Measurements from ENCODE around the gene CACNA1C.

The CACNA1C gene

DNA sequence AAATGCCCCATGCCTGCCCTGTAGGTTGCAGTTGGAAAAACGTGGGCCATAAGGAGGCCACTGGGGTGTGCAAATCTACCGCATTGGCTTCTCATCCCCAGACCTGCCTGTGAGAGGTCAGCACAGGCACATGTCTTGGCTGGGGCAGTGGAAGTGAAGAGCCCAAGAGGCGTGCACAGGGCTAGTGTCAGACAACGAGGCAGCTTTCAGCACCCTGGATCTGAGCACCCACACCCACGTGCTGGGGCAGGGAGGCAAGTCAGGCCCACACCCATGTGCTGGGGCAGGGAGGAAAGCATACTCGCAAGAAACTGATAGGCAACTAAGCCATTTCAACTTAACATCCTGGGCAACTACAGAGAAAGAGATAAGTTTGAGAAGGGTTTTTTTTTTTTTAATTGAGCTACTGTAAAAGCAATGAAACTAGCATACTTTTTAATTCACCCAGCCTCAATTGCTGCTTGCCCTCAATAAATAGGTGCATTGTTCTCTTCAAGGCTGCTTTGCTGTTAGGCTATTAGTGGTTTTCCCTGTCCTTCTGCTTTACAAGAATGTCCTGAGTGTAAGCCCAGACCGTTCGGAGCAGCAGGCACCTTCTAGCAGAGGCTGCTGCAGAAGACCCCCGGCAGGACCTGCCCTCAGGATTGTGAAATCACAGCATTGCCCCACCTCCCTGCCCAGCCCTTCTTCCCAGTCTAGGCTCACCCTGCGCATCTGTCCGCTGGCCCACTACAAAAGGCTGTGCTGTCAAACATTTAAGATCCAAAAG is 386.7 kb downstream of the CACNA1C start:
- no peak for DNase-seq

DNA sequence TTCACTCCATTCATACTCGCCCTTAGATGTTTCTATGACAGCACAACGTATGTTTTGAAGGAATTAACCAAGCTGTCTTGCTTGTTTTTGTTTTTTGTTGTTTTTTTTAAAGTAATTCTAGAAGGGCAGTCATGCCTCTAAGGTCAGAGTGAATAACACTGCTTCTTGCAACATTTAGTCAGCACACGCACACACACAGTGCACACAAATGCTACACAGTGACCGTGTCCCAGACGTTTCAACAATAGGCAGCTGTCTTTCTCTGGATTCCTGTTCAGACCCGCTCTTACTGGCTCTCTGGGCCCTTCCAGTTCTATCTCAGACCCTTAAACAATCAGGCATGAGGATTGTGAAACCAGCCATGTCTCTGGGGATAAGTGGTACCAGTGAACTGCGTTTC is 391.0 kb downstream of the CACNA1C start:
- no peak for DNase-seq

DNA sequence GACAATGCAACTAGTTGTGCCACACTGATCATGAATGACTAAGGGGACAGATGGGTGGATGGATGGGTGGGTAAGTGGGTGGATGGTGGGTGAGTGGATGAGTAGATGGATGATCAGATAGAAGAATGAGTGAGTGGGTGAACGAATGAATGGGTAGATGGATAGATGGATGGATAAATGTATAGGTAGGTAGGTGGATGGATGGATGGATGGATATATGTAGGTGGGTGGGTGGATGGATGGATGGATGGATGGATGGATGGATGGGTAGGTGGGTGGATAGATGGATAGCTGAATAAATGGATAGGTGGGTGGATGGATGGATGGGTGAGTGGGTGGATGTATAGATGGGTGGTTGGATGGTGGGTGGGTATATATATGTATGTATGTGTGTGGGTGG is 393.2 kb downstream of the CACNA1C start:
- no peak for DNase-seq

DNA sequence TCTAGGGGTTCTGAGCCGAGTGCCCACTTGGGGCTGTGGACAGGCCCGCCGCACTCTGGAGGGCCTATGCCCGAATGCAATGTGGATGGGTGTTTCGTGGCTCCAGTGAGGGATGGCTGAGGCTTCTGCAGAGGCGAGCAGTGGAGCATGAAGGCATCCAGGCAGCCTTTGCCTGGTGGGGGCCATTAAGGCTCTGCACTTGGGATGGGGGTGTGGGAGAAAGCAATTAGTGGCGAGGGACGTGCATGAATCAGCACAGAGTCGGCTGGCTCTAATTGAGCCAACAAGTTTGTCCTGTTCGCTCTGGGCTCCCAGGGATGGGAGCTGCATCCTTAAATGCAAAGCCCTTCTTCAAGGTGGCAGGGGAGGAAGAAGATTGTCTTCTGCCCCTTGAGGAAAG is 395.1 kb downstream of the CACNA1C start:
- DNase-seq, result no peak

DNA sequence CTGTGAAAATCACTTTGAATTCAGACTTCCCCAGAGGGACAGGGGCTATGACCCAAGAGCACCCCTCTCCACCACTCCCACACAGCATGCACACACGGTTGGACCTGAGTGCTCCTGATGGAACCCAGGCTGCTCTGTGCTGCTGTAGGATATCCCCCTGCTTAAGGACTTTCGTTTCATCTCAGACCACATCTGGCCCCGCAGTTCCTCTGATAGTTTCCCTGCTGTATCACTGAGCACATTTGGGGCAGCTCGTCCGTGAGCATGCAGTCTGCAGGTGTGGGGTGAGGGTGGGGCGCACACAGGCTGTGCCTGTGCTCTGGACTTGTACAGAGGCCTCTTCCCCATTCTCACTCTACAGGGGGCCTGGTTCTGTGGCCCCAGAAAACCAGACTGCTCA is 396.8 kb downstream of the CACNA1C start:
- no peak for DNase-seq

DNA sequence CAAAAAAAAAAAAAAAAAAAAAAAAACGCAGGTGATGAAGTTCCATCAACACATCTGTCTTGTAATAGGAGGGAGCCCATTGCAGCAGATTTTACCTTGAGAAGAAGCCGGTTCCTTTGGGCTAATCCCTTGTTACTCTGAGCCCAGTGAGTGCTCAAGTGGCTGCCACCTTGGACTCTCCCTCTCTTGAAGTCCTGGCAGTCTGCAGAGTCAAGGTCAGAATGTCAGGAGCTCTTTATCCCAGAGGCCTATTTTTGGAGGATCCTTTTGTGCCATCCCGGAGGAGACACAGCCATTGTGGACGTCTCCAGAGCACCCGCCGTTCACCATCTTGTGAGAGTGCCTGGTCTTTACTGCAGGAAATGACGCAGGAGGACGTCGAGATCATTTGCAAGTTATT is 397.8 kb downstream of the CACNA1C start:
- no peak for DNase-seq

DNA sequence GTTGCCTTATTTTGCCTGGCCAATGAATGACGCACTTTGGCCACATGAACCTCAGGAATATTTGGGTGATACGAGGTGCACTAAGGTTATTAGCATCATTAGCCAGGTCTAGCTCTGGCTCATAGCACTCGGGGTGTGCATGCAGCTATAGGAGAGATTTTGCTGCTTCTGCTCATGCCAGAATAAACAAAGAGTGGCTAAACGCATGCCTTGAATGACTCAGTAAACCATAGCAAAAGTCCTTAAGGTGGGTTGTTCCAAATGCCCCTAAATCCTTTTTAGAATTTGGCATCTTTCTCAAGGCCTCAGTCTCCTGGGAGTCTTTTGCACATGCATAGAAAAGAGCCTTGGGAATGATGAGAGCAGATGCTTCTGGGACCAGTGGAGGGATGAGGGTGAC is 398.2 kb downstream of the CACNA1C start:
- peak; percentile 7 for DNase-seq

DNA sequence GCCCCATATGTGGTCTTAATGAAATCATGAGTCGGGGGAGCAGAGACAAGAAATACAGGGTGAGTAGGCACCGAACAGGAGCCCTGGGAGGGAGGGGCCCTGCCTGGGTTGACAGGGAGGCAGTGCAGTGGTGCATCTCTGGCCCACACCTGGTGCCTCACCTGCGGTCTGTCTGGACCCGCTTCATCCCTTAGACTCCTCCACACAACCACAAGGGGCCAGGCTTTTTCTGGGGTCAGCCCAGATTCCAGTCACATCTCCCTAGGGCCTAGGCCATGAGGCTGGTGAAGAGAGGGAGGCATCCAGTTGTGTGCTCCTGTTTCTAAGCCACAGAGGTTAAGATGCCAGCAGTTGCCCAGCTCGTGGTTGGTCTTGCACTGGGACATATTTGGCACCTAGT is 398.7 kb downstream of the CACNA1C start:
- DNase-seq, result no peak

DNA sequence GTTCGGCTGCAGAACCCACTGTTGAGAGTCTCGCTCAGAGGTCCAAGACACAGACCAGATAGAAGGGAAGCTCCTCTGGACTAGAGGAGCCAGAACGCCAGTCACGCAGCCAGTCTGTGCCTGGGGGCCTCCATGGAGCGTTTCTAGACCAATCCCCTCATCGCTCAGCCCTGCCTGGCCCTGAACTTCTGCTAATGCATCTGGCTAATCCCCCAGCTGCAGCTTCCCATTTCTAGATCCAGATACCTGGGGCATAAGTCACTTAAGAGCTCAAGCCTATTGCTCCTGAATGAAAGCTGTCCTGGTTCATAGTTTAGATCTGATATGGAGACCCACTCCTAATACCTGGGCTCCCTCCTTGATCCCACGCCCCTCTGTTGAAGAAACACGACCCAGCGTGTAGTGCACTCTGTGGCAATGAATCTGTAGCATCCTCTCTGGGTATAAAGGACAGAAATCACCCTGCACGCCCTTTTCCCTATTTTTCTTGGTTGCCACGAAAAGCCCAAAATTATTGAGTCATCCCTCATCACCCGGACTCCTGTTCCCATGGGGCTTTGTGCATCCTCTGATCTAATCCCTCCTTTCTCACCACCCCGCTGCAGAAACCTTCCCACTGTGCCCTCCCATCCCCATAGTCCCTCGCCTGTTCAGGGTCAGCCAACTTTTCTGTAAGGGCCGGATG is 400.4 kb downstream of the CACNA1C start:
- no peak for DNase-seq

DNA sequence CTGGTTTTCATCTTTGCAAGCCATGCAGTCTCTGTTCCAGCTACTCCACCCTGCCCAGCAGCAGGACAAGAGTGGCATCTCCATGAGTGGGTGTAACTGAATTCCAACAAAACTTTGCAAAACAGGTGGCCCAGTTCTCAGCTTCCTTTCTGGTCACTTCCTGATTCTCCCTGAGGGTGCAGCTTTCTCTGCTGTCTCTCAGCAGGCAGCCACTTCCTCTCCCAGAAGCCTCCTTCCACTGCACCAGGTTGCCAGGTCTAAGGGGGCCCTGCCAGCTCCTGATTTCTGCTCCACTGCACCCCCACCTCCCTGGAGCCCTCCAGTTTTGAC is 400.9 kb downstream of the CACNA1C start:
- no peak for DNase-seq

DNA sequence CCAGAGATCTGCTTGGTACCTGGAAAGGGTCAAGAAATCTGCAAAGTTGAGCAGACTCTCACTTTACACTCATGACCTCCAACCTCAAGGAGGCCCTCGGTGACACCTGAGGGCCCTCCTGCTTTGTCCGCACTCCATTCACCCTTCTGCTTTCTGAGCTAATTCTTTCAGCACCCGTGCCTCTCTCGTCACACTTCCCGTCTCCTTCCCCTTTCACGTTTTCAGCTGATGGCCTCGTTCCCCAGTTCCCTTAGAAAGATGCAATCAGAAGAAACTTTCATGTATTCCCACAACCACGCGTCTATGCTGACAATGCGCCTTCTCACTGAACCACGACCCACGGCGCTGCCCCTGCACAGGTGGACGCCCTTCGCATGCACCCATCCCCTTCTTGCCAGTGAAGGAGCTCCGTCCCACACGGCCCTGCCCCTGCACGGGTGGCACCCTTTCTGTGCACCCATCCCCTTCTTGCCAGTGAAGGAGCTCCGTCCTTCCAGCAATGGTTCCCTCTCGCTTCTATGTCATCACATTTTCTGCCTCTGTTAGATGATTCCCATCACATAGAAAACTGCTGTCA is 401.9 kb downstream of the CACNA1C start:
- DNase-seq, result no peak

DNA sequence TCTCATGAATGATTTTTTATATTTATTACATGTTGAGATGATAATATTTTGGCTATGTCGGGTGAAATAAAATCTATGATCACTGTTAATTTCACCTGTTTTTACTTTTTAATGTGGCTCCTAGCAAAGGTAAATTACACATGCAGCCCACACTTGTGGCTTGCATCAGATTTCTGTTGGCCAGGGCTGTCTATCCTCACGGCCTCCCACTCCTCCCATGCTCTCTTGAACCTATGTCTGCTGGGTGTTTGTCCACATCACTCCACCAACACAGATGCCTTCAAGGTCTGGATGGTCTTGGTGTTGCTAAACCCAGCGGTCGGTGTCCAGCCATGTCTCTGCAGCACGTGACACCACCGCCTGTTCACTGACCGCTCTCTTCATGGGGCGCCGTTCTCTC is 402.6 kb downstream of the CACNA1C start:
- DNase-seq, result no peak

DNA sequence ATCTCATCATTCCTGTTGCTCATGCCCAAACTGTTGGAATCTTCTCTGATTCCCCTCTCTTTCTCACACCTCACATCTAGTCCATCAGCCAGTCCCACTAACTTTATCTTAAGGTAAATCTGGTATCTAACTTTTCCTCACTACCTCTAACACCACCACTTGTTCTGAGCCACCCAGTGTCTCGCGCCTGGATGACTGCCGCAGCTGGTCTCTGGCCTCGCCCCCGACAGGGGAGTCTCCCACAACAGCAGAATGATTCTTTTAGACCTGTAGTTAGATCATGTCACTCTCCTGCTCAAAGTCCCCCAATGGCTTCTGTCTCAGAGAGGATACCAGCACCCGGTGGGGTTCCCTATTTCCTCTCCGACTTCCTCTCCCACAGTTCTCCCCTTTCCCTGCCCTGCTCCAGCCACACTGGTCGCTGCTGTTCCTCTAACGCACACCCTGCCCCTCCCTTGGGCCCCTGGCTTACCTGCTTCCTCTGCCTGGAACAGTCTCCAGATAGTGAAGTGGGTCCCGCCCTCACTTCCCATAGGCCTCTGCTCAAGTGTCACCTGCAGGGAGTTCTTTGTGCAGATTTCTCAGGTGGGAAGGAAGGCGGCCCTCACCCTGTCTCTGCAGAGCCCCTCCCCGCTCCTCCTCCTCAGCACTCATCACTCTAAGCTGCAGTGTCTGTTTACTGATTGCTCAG is 403.5 kb downstream of the CACNA1C start:
- DNase-seq, result no peak

DNA sequence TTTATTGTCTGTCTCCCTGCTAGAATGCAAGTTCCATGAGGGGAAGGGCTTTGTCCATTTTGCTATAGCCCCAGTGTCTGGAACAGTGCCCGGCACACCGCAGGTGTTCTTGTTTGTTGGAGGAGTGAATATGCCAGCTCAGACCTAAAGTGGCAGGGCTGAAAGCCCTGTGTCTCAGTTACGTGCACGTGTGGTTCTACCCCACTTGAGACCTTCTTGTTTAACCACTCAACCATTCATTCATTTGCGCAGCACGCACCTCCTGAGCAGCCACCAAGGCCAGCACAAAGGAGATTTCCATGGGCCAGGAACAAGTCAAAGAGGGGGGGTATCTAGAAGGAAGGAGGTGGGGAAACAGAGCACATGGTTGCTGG is 404.0 kb downstream of the CACNA1C start:
- DNase-seq, result no peak

DNA sequence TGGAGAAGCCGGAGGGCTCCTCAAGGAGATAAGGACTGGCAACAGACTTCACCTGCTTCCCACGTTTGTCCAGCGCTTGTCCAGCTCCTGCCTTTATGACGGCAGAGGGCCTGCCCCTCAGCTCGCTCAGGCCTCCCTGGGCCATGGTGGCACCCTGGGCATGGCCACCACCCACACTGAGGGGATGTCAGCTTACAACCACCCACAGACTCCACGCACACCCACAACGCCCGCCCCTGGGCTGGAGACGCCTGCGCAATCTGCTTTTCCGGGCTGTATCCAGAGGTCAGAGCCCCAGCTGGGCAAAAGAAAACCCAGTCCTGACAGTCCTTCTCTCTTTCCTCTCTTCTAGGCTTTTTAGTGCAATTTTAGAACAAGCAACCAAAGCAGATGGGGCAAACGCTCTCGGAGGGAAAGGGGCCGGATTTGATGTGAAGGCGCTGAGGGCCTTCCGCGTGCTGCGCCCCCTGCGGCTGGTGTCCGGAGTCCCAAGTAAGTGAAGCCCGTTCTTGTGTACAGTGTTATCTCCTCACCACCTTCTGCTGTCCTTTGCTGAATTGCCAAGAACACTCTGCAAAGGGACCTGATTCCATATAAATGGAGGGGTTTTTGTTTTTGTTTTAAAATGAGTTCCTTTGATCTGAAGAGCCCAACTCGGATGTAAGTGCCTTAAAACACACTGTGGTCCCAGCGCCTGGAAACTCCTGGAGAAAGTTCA is 404.6 kb downstream of the CACNA1C start:
- DNase-seq, result no peak

DNA sequence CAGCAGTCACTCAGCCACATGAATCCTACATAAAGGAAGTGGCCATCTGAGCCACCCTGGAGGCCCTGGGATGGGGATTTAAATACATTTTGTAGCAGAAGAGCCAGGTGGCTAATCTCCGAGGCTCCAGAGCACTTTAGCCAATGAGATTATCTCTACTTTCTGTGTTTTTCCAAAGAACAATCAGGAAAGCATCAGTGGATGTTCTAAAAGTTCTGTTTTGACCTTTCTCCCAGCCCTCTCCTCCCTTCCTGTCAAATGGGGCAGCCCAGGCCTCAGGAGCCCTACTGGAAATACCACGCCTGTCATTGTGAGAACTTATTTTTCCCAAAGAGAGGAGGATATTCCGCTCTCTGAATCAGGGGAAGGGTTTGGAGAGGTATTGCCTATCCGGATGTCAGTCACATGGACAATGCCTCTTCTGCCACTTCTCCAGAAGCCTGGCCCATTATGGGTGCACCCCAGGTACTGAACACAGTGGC is 405.2 kb downstream of the CACNA1C start:
- no peak for DNase-seq

DNA sequence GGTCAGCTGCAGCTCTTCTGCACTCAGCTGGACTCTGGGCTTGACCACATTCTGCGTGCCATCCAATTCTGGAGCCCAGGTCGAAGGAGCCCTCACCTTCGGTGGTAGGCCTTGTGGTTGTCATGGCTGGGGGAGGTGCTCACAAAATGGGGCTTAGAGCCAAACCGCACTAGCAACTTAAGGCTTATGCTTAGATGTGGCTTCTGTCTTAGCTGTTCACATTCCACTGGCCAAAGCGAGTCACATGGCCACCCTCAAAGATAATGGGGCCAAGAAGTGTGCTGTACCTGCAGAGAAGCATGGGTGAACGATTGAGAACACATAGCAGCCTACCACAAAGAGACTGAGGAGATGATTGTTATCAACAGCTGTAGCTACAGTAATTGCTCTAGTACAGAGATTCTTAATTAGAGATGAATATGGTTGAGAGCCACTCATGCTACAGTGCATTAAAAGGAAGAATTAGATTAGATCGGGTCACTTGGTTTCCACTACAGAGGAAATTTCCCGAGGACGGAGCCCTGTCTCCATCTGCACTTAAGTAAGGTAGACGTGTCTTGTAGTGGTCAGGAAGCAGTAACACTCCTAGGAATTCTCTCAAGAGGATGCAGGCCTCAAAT is 407.4 kb downstream of the CACNA1C start:
- no peak for DNase-seq

DNA sequence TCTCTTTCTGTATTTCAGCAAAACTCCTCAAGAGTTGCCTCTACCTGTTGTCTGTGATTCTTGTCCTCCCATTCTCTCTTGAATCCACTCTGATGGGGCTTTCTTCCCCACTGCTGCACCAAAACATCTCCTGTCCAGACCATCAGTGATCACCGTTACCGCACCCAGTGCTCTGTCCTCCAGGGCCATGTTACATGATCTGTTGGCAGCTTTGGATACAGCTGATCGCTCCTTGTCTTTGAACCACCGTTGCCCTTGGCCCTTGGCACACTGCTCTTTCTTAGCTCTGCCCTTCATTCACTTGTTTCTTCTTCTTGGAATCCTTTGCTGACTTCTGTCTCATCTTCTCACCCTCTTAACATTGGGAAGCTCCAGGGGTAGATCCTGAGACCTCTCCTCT is 408.3 kb downstream of the CACNA1C start:
- DNase-seq, result no peak

DNA sequence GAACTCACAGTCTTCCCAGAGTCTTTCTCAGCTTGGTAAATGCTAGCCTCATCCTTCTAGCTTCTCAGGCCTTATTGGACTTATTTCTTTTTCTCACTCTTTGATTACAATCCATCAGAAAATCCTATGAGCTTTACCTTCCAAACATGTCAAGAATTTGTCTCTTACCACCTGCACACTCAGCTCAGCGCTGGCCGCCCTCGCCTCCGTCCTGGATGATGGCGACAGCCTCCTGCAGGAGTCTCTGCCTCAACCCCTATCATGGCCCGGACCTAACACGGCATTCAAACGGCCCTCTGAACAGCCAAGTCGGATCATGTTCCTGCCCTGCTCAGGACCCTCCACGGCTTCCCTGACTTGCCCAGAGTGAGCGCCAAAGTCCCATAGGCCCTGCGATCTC is 408.9 kb downstream of the CACNA1C start:
- no peak for DNase-seq

DNA sequence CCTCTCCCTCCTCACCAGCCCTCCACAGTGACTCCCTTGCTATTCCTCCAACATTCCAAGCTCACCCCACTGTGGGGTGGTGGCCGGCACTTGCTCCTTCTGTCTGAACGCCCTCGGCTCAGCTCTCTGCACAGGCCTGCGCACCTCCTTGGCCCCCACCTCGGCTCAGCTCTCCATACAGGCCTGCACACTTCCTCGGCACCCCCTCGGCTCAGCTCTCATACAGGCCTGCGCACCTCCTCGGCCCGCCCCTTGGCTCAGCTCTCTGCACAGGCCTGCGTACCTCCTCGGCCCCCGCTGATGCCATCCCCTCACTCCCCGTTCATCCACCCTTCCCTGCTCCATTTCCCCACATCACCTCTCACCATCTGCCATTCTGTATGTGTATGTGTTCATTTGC is 409.3 kb downstream of the CACNA1C start:
- DNase-seq, result no peak

DNA sequence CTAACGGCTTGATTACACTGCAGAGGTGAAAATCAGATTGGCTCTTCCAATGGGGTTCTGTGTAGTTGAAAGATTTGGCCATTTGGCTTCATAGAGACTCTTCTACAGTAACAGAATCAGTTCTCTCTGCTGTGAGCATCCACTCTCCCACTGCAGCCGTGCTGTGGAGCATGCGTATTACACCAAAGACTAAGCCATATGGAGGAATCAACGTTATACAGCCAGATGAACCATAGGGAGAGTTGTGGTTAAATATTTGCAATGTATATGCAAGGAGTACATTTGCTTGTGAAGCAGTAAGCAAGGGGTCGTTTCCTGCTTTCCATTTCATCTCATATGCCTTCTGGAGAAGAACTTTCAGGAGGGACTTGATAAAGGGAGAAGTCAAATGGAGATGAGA is 410.9 kb downstream of the CACNA1C start:
- no peak for DNase-seq

DNA sequence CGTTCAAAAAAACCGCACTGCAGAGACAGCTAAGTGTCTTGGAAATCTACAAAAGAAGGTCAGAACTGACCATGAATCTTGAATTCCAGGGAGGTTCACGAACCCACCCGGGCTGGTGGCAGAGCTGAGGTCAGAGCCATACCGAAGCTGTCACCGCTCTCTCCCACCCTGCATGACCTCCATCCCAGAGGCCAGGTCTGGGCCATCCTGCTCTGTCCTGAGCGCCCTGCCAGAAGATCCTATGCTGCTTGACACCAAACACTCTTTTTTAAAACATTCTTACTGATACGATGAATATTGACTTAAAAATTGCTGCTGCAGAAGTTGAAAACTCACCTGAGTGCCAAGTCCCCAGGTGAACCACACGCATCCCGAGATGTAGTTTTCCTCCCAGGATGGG is 412.9 kb downstream of the CACNA1C start:
- no peak for DNase-seq

DNA sequence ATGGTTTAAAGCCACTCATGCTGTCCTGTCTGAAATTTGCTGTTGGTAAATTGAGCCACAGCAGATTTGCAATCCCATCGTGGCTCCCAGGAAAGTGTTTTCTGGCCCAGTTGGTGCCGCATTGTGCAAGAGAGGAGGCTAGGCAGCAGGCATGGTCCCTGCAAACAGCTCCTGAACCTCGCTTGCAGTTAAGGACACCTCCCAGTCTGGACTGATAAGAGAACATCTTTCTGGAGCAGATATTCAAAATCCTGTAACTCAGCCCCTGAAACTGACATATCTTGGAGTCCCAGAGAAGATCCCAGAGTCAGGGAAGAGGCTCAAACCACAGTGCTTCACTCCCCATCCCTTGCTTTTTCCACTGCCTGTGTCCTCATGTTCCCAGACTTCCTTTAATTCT is 413.4 kb downstream of the CACNA1C start:
- no peak for DNase-seq

All from amniotic stem cell (primary cell).